ENCODE measurements around the gene PTS.
"Not testable (repeated sequence)": the region's sequence is repeated elsewhere in the genome, so short reads cannot be mapped to it uniquely, and the experiment has no call there.

Gene PTS

DNA sequence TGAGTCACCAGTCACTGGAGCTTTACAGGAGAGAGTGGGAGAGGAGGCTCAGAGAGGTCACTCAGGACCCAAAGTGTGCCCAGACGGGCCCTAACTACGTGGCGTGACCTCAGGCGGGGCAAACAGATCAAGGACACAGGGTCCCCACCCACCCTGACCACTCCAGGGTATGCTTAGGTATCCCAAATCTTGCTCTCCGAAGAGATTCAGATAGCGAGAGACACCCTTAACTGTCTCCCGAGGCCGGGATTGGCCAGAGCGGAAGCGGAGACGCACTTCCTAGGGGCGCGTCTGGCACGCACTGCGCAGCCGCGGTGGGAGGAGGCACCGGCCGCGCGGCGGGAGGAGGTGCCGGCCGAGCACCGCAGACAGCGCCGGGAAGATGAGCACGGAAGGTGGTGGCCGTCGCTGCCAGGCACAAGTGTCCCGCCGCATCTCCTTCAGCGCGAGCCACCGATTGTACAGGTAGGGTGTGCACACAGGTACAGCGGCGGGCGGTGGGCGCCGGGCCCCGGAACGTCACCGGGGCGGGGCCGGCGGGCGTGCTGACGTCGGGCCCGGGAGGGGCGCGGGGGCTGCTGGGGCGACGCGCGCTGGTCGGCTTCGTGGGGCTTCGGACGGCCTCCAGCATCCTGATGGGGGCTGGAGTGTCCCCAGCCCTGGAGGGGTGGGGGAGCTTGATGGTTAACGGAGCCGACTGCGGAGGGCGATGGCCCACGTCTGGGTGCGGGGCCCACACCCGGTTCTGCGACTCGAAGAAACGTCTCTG lies at the start of gene PTS:
PTS (plus strand) TSS at position 367 of the 769 bp plus-strand sequence; CDS start at position 383, 16 bp downstream.
- DNase-seq (ENCODE audit: low spot score), result peak; percentile 87

DNA sequence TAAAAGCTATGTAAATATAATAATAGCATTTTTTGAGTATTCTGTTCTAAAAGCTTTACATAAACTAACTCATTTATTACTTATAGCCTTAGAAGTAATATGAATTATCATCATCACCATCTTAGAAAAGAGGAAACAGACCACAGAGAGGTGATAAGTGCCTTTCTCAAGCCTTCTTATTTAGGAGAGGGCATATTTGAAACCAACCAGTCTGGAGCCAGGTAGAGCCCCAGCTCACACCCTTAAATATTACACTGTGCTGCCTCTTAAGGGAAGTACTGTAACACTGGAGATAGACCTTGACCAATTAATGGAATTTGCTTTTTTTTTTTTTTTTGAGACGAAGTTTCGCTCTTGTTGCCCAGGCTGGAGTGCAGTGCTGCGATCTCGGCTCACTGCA lies 48.6 kb upstream of the PTS start:
- DNase-seq (ENCODE audit: low spot score), result no peak

DNA sequence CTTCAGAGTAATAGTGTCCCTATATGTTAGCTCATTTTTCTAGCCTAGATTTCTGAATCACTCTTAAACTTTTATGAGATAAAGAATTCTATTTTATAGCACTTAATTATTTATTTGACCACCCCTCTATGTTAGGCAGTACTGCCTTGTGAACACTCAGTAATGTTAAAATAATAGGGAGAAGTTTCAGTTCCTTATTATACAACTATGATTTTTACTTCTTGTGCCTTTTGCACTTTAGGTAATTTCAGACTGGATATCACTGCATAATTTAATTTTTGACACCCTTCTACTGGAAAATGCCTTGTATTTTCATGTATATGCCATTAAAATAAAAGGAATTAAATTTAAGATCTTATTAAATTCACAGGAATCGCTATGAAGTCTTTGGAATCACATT lies 47.8 kb upstream of the PTS start:
- no peak for DNase-seq (ENCODE audit: low spot score)

DNA sequence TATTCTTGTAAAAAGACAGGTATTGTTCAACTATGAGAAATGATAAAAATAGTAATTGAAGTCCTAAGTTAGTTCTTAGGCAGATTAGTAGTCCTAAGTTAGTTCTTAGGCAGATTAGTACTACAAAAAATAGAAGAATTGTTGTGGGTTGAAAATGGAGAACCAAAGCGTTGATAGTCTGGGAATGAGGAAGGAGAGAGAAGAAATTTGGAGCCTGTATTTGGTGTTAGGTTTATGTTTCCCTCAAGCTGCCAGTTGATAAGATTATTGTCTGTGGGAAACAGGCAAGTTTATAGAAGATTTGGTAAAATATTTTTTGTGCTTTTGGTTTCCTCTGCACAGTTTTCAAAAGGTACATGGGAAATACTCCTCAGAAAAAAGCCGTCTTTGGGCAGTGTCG lies 47.3 kb upstream of the PTS start:
- DNase-seq (ENCODE audit: low spot score), result no peak

DNA sequence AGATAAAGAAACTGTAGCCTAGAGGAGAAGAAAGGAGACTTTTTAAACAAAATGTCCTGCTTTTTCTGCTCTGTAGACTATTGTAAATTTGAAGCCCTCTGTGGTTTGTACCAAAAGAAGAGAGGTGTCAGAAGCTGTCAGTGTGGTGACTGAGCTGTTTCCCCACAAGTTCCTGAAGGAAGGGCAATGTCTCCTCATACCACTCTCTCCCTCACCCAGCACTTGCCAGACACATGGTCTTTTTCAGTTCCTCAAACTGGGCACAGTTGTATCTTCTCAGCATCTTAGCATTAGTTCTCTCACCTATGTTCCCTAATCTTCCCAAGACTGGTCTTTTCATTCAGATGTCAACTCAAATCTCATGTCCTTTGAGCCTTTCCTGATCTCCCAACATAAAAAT lies 46.6 kb upstream of the PTS start:
- no peak for DNase-seq (ENCODE audit: low spot score)

DNA sequence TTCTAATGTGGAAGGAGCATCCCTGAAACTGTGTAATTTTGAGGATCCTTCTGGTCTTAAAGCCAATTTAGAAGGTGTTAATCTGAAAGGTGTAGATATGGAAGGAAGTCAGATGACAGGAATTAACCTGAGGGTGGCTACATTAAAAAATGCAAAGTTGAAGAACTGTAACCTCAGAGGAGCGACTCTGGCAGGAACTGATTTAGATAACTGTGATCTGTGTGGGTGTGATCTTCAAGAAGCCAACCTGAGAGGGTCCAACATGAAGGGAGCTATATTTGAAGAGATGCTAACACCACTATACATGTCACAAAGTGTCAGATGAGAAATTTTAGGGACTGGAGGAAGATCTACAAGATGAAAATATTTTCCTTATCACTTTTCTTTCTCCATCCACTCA lies 43.4 kb upstream of the PTS start:
- DNase-seq (ENCODE audit: low spot score), result no peak

DNA sequence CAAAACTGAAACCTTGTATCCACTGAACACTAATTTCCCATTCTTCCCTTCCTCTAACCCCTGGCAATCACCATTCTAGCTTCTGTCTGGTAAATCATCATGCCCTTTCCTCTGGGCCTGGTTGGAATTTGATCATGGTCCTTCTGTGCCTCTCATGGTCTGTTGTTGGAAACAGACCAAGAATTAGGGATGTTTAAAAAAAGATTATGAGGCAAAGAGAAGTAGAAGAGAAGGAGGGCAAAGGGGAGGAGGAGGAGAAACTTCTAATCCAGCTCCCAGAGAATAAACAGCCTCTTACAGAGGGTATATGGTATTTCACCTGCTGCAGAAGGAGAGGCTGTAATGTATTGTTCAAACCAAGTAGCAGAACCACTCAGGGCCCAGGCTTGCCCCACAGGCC lies 40.3 kb upstream of the PTS start:
- no peak for DNase-seq (ENCODE audit: low spot score)

DNA sequence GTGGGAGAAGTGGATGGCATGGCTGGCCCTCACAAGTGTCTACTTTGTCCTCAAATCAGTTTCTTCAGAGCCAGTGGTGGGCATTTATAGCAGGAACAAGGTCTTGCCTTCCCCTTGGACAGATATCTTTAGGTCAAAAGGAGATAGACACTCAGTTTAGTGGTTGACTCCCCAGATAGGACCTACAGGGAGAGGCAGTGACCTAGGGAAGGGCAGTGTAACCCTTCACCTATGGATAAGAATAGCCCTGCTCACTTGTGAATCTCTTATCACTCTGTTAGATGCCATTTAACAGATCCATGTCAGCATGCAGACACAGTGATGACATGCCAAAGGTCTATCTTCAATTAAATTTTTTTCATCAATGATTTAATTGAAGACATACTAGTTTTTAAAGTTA lies 39.9 kb upstream of the PTS start:
- no peak for DNase-seq (ENCODE audit: low spot score)

DNA sequence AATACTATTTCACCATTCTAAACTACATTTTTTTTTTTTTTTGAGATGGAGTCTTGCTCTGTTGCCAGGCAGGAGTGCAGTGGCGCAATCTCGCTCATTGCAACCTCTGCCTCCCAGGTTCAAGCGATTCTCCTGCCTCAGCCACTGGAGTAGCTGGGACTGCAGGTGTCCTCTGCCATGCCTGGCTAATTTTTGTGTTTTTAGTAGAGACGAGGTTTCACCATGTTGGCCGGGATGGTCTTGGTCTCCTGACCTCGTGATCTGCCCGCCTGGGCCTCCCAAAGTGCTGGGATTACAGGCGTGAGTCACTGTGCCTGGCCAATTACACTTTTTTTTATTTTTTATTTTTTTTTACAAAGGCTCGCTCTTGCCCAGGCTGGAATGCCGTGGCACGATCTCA lies 31.1 kb upstream of the PTS start:
- not testable (repeated sequence) for DNase-seq (ENCODE audit: low spot score)

DNA sequence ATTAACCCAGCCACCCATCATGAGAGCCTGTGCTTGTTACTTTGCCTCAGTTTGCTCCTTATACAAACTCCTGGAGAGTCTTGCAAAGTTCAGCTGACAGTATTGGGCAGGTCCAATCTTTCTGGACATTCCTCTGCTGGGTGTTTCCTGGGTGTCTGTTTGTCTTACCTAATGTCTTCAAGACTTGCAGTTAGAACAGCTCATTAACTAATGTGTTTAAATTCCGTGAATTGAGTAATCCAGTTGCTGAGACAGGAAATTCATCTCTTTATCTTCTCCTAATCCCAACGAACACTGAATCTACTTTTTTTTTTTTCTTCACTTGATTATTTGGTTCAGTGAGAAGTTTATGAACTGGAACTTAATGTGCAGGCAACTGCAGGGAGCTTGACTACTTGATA lies 30.3 kb upstream of the PTS start:
- DNase-seq (ENCODE audit: low spot score), result no peak

DNA sequence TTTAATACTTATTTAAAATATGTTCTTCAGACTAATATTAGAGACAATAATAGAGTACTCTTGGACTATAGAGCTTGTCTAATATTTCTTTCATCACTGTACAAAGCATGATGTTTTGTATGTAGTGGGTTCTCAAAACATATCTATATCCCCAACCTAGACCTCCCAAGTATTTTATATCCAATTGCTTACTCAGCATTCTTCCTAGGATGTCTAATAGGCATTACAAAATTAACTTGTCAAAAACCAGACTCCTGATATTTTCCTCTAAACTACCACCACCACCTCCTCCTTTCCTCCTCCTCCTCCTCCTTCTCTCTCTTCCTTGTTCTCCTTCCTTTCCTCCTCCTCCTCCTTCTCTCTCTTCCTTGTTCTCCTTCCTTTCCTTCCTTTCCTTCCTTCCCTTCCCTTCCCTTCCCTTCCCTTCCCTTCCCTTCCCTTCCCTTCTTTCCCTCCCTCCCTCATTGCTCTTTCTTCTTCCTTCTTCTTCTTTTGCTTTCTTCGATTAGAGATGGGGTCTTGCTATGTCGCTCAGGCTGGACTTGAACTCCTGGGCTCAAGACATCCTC lies 29.6 kb upstream of the PTS start:
- no peak for DNase-seq (ENCODE audit: low spot score)

DNA sequence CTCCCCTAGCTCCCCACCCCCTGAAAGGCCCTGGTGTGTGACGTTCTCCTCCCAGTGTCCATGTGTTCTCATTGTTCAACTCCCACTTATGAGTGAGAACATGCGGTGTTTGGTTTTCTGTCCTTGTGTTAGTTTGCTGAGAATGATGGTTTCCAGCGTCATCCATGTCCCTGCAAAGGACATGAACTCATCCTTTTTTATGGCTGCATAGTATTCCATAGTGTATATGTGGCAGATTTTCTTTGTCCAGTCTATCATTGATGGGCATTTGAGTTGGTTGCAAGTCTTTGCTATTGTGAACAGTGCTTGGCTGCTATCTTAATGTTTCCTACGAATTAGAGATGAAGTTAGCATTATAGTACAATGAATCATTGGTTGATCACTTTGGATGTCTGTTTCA lies 27.1 kb upstream of the PTS start:
- DNase-seq (ENCODE audit: low spot score), result not testable (repeated sequence)

DNA sequence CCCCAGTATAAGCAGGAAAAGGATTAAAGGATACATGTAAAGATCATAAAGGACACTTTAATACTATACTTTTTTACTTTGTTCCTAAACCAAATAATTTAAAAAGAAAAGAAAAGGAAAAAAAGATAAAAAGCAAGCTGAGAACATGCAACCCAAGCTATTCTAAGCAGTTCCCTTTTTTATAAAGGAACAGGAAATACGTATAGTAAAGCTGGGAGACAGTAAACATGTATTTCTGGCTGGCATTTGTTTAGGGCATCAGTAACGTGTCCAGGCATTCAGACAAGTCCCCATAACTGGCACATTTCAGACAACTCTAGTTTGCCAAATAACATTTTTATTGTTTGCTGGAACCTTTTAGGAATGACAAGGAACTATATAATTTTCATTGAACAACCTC lies 26.0 kb upstream of the PTS start:
- DNase-seq (ENCODE audit: low spot score), result no peak

DNA sequence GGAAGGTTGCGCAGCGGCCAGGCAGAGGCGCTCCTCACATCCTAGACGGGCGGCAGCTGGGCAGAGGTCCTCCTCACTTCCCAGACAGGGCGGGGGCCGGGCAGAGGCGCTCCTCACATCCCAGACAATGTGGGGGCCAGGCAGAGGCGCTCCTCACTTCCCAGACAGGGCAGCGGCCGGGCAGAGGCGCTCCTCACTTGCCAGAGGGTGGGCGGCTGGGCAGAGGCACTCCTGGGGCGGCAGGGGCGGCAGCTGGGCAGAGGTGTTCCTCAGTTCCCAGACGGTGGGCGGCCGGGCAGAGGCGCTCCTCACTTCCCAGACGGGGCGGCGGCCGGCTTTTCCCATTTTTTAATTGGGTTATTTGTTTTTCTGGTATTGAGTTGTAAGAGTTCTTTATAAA lies 20.2 kb upstream of the PTS start:
- no peak for DNase-seq (ENCODE audit: low spot score)

DNA sequence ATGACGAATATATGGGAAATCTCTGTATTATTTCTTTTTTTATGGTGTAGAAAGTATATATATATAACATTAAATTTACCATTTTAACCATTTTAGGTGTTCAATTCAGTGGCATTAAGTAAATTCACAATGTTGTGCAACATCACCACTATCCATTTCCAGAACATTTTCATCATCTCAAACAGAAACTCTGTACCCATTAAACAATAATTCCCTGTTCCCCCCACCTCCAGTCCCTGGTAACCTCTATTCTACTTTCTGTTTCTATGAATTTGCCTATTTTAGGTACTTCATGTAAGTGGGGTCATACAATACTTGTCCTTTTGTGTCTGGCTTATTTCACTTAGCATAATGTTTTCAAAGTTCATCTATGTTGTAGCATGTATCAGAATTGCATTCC lies 15.3 kb upstream of the PTS start:
- DNase-seq (ENCODE audit: low spot score), result no peak

DNA sequence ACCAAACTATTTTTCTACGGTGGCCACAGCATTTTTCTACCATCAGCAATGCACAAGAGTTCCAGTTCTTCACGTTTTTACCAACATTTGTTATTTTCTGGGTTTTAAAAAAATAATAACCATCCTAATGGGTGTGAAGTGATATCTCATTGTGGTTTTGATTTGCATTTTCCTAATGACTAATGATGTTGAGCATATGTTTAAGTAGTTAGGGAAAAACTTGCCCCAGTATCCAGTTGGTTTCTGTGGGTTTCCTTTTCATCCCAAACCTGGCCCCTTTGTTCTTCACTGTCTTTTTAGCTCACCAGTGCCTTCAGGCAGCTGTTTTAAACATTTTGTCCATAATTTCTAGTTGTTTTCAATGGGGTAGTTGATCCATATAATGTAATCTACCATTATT lies 14.7 kb upstream of the PTS start:
- no peak for DNase-seq (ENCODE audit: low spot score)

DNA sequence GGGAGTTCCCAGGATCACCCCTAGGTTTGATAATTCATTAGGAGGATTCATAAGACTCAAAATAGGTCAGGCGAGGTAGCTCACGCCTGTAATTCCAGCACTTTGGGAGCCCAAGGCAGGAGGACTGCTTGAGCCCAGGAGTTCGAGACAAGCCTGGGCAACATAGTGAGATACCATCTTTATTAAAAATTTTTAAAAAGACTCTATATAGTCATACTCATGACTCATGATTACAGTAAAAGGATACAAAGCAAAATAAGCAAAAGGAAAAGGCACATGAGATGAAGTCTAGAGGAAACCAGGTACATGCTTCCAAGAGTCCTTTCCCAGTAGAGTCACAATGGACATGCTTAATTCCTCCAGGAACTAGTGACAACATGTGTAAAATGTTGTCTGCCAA lies 13.9 kb upstream of the PTS start:
- no peak for DNase-seq (ENCODE audit: low spot score)

DNA sequence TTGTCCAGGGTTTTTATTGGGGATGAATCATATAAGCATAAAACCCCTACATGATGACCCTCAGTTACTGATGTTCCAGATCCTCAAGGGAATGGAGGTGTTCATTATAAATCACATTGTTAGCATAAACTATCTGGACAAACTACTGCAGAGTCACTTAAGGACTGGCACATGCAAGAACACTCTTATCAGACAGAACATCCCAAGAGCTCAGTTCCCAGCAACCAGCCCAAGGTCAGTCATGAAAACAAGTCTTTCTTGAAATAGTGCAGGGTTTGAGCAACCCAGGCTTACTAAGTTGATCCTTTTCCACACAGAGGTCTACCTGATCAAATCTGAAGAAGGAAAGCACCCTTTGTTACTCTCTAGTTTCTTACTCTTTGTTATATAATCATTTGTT lies 13.5 kb upstream of the PTS start:
- no peak for DNase-seq (ENCODE audit: low spot score)

DNA sequence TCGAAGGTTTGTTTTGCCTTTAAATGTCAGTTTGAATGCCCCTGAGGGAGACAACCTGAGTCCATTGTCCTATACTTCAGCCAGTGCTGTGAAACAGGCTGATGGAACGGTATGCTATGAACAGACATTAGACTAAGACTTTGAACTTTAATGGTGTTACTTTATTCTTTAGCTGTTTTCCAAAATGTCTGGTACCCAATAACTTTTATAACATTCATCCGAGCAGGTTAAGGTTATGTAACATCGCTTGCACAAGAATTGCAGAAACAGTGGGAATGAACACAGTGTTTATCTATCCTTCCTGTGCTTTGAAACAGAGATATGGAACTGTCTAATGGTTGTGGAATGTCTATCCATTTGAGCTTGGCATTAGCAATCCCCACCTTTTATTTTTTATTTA lies 12.5 kb upstream of the PTS start:
- no peak for DNase-seq (ENCODE audit: low spot score)

DNA sequence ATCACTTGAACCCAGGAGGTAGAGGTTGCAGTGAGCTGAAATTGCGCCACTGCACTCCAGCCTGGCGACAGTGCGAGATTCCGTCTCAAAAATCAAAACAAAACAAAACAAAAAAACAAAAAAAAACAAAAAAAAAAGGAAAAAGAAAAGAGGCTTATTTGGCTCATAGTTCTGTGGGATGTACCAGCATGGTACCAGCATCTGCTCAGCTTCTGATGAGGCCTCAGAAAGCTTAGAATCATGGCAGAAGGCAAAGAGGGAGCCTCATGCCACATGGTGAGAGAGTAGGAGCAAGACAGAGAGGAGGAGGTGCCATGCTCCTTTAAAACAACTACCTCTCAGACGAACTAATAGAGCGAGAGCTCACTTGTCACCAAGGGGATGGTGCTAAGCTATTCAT lies 10.6 kb upstream of the PTS start:
- DNase-seq (ENCODE audit: low spot score), result no peak

DNA sequence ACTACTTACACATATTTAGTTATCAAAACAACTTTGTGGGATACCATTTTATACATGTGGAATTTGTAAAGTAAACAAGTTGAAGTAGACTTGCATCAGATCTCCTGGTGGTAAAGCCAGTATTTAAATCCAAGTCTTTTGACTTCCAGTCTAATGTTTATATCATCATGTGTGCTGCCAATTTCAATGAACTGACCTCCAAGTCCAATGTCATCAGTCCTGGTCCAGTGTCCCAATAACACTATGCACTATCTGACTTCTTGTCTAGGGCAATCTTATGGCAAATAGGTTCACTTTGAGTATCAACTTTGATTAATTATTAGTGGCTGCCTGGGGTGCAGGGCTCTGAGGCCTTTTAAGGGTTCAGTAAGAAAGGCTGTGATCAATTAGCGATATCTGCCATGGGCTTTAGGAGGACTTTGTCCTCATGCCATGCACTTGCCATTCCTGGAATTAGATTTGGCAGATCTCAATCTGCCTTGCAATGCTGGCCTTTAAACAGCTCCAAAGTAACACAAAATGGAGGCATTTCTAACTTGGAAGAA lies 9.6 kb upstream of the PTS start:
- no peak for DNase-seq (ENCODE audit: low spot score)

DNA sequence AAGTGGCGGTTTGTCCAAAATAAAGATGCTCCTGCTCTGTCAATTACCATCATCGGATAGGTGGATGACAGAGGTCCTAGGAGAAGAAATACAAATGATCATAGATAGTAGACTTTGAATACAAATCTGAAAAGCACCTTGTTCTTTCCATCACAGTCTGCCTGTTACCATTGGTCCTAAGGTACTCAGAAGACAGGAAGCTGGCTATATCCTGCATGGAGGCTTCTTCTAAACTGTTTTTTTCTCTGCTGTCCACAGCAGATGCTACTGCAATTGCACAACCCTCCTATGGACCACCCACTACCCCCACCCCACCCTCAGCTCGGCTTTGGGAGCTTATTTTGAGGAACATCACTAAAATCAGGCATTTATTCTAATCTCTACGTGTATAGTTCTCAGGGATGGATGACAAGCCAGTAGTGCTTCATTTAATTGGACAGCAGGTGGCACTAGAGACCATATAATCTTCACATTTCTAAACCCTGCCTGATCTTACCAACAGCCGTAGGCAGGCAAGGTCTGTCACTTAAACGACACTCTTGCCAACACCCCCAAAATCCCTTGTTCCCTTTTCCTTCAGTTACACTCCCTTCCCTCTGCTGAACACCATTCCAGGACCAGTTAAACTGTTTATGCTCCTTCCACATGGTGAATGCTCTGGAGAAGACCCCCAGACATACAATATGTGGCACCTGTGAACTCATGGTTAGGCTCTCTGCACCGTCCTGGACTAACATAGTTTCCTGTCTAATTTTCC lies 6.6 kb upstream of the PTS start:
- DNase-seq (ENCODE audit: low spot score), result peak; percentile 54

DNA sequence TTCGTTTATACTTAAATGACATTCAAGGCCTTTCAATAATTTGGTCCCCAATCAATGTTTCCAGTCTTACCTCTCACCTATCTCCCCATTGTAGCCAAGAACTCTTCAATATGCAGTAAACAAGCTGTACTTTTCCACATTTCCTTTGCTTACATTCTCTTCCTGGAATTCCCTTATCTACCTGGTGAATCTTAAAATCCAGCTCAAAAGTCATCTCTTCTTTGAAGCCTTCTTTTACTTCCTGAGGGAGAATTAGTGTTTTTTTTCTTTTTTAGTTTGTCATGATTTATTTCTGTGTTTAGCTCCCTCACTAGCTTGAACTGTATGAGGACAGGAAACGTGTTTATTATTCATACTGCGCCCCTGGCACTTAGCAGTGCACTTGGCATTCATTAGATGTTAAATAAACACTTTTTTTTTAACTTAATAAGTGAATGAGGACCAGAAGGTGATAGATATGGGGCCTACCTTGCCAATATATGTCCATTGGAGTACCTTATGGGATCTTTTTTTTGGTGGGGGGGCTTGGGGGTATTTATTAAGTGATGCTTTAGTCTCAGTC lies 4.9 kb upstream of the PTS start:
- no peak for DNase-seq (ENCODE audit: low spot score)
